Vagina (tissue), 2 donors: Measurements from ENCODE around the gene LYSMD2. TPM values are rescaled to one million over a fixed set of nuclear protein-coding genes. Genes with fewer than 3 reads are reported as not detected.
A peak's percentile ranks its signal among the peaks of the same experiment; 100 is the strongest.

Source experiments
- DNase-seq, 2 donors: peaks; one replicate each; pipeline ENCODE4 v3.0.0-alpha.2; 2017; ENCODE audit errors: extremely low spot score in 2 of 2
- H3K27ac ChIP-seq: fragments of 200-600 bp; sonication (generic); one replicate; pipeline ENCODE4 v1.5.1; 2019
- H3K27me3 ChIP-seq: fragments of 200-600 bp; sonication (generic); one replicate; pipeline ENCODE4 v1.5.1; 2019
- H3K36me3 ChIP-seq, 2 donors: fragments of 200-600 bp; sonication (generic); one replicate each; pipeline ENCODE4 v1.5.1; 2017 to 2019
- H3K4me1 ChIP-seq: fragments of 200-600 bp; sonication (generic); one replicate; pipeline ENCODE4 v1.5.1; 2019
- H3K4me3 ChIP-seq, 2 donors: fragments of 200-600 bp; sonication (generic); 1 replicate in 1 of 2; 2 replicates in 1 of 2; pipeline ENCODE4 v1.5.1; 2016 to 2019
- H3K9me3 ChIP-seq: fragments of 200-600 bp; sonication (generic); one replicate; pipeline ENCODE4 v1.5.1; 2019
- POLR2A ChIP-seq, 2 donors: fragments of 450-650 bp; IDR thresholded peaks; one replicate each; pipeline ENCODE4 v1.6.1; 2017; ENCODE audit warnings: antibody characterized with exemption in 2 of 2, mild to moderate bottlenecking in 2 of 2, moderate library complexity in 2 of 2
- POLR2AphosphoS5 ChIP-seq, 2 donors: sonication (generic); formaldehyde crosslinking; IDR thresholded peaks; one replicate each; pipeline ENCODE4 v1.9.0; 2017; ENCODE audit warnings: antibody characterized with exemption in 2 of 2, mild to moderate bottlenecking in 2 of 2, low read depth in 1 of 2; ENCODE audit not compliant: insufficient read depth in 1 of 2
- intact Hi-C: fragments of 100-400 bp; cut with DNase I; formaldehyde crosslinking; loops from one replicate; pipeline ENCODE4 v1.15.1; 2023
- total RNA-seq: library from RNA; depleted of rRNA; stranded (reverse); fragments of >200 nt; gene quantifications from one replicate; pipeline ENCODE4 v1.2.3, GENCODE V29; 2016
- TF ChIP-seq, protein P1 (sequence below), 3 experiments: fragments of 450-650 bp in 2 of 3; fragments of 200-600 bp in 1 of 3; sonication (generic) in 1 of 3; IDR thresholded peaks; one replicate each; pipeline ENCODE4 v1.5.1; 2017 to 2019; ENCODE audit warnings: antibody characterized with exemption in 3 of 3, mild to moderate bottlenecking in 2 of 3, moderate library complexity in 2 of 3

LYSMD2 gene
- total RNA-seq, 1 donor from 2014 or later = 16.9 TPM

DNA sequence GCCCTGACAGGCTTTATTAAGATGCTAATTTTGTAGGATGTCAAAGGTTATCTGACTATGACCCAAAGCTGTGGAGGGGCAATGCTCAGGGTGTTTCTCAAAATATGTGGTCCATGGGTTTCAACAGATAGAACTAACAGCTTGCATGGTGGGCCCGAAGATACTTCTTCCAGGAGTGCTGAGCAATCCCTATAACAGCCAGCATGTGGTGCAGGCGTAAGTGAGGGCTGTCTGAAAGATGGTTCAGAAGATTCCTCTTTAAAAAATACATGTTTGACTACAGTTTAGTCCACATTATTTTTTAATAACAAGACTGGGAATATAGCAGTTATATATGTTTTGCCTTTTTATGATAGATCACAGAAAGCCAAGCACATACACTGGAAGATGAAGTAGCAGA lies 48.6 kb downstream of the LYSMD2 start:
- H3K27me3 ChIP-seq = no peaks in the 10 kb centered on the region
- intact Hi-C loops = no loop called here
- no peaks in the 10 kb centered on the region for H3K4me1 ChIP-seq
- no peaks in the 10 kb centered on the region for H3K9me3 ChIP-seq
- H3K36me3 ChIP-seq = no peaks in the 10 kb centered on the region
- no peak for DNase-seq
- TF ChIP-seq POLR2A (IDR thresholded peaks at IDR 0.05) = no peak
- TF ChIP-seq, protein P1, sequence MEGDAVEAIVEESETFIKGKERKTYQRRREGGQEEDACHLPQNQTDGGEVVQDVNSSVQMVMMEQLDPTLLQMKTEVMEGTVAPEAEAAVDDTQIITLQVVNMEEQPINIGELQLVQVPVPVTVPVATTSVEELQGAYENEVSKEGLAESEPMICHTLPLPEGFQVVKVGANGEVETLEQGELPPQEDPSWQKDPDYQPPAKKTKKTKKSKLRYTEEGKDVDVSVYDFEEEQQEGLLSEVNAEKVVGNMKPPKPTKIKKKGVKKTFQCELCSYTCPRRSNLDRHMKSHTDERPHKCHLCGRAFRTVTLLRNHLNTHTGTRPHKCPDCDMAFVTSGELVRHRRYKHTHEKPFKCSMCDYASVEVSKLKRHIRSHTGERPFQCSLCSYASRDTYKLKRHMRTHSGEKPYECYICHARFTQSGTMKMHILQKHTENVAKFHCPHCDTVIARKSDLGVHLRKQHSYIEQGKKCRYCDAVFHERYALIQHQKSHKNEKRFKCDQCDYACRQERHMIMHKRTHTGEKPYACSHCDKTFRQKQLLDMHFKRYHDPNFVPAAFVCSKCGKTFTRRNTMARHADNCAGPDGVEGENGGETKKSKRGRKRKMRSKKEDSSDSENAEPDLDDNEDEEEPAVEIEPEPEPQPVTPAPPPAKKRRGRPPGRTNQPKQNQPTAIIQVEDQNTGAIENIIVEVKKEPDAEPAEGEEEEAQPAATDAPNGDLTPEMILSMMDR (IDR thresholded peaks at IDR 0.05) = peak in 1 of 3 experiments; percentile 16
- H3K27ac ChIP-seq = no peak overlapping the region
- no peak overlapping the region for H3K4me3 ChIP-seq

DNA sequence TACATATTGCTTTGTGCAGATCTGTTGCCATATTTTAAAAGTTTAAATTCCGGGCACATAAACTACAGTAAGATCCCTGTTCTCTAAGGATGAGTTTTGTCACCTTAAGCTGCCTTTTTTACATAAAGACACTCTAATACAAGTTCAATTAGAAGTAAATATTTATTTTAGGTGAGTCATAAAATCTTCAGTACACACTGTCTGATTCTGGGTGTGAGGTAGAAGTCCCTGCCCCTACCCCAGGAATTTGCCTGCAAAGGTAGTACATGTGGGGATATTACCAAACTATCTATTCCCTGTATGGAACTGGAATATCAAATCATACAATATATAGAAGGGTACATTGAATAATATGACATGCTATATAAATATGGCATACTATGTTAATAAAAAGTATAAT lies 49.9 kb downstream of the LYSMD2 start:
- Histone ChIP-seq H3K4me3 (no peak overlapping the region), H3K27me3 (no peaks in the 10 kb centered on the region)
- DNase-seq = no peak

DNA sequence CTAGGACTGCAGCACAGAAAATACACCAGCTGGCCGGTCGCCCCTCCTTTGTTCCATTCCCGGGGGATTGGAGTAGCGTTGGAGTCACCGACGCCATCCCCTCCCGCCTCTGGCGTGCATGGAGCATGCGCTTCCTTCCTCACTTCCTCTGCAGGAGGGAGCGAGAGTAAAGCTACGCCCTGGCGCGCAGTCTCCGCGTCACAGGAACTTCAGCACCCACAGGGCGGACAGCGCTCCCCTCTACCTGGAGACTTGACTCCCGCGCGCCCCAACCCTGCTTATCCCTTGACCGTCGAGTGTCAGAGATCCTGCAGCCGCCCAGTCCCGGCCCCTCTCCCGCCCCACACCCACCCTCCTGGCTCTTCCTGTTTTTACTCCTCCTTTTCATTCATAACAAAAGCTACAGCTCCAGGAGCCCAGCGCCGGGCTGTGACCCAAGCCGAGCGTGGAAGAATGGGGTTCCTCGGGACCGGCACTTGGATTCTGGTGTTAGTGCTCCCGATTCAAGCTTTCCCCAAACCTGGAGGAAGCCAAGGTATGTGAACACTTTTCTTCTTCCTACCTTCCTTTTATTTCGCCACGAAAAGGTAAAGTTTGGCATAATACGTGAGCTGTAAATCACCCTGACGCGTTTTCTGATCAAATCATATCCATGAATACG lies 56.0 kb downstream of the LYSMD2 start, which contains the start of gene SCG3:
SCG3 (plus strand) TSS at position 201 of the 661 bp plus-strand sequence; CDS start at position 454, 253 bp downstream.
- Histone ChIP-seq H3K9me3 (no peaks in the 10 kb centered on the region), H3K27me3 (no peaks in the 10 kb centered on the region), H3K36me3 (no peaks in the 10 kb centered on the region), H3K4me3 (no peak within 1 kb of the TSS), H3K27ac (no peak within 1 kb of the TSS), H3K4me1 (peaks cover 4% of the 10 kb centered on the region)
- TF ChIP-seq, protein P1 (IDR thresholded peaks at IDR 0.05) = no peak
- TF ChIP-seq POLR2AphosphoS5 (IDR thresholded peaks at IDR 0.05; ENCODE audit: insufficient read depth in 1 of 2, low read depth in 1 of 2) (no peak), POLR2A (IDR thresholded peaks at IDR 0.05) (no peak)
- DNase-seq = no peak
- intact Hi-C loops = no loop called here

More for the DNA sequence above, 49.9 kb downstream of the LYSMD2 start:
- no peak overlapping the region for H3K27ac ChIP-seq
- H3K9me3 ChIP-seq = no peaks in the 10 kb centered on the region
- no peaks in the 10 kb centered on the region for H3K36me3 ChIP-seq
- TF ChIP-seq, protein P1 (IDR thresholded peaks at IDR 0.05) = no peak
- TF ChIP-seq POLR2AphosphoS5 (IDR thresholded peaks at IDR 0.05; ENCODE audit: insufficient read depth in 1 of 2, low read depth in 1 of 2) (no peak), POLR2A (IDR thresholded peaks at IDR 0.05) (no peak)
- intact Hi-C loops = no loop called here
- no peaks in the 10 kb centered on the region for H3K4me1 ChIP-seq

DNA sequence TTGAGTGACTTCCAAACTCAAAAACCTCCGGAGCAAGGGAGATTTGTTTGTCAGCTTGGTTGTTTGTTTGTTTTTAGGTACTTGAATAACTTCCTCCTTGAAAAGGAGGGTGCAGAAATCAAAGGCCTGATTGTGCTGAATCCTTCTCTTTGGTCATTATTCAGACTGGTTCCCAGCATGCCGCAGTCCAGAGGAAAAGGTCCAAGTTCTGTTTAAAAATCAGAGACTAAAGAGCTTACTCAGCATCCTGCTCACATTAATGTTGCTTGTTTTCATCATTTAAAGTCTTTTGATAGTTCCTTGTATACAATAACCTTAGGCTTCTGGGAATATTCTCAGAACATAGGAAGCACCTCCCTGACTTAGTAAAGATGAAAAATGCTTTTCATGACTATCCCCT lies 57.1 kb downstream of the LYSMD2 start:
- H3K36me3 ChIP-seq = no peaks in the 10 kb centered on the region
- H3K27me3 ChIP-seq = no peaks in the 10 kb centered on the region
- H3K9me3 ChIP-seq = no peaks in the 10 kb centered on the region
- no peak for DNase-seq
- no peak overlapping the region for H3K4me3 ChIP-seq
- H3K4me1 ChIP-seq = peaks cover 4% of the 10 kb centered on the region
- intact Hi-C loops = no loop called here
- TF ChIP-seq POLR2A (IDR thresholded peaks at IDR 0.05) (no peak), POLR2AphosphoS5 (IDR thresholded peaks at IDR 0.05; ENCODE audit: insufficient read depth in 1 of 2, low read depth in 1 of 2) (no peak)
- TF ChIP-seq, protein P1 (IDR thresholded peaks at IDR 0.05) = no peak
- no peak overlapping the region for H3K27ac ChIP-seq

DNA sequence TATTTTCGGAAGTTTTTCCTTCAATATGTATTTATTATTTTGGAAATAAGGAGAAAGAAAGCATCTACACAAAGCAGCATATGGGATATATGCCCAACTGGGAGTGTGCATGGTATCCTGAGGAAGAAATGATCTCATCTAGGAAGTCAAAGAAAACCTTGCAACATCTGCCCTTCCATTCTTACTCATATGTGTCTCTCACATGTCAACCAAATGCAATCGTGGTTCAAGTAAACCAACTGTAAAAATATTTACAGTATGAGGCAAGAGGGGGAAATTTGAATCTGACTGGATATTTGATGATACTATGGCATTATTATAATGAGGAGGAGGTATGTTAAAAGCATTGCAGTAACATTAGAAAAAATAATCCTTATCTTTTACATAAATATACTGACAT lies 59.4 kb downstream of the LYSMD2 start:
- Histone ChIP-seq H3K36me3 (no peaks in the 10 kb centered on the region), H3K27ac (no peak overlapping the region), H3K27me3 (no peaks in the 10 kb centered on the region), H3K9me3 (no peaks in the 10 kb centered on the region), H3K4me3 (no peak overlapping the region), H3K4me1 (peaks cover 4% of the 10 kb centered on the region)
- no peak for TF ChIP-seq POLR2A (IDR thresholded peaks at IDR 0.05)
- TF ChIP-seq, protein P1 (IDR thresholded peaks at IDR 0.05) = no peak
- no peak for TF ChIP-seq POLR2AphosphoS5 (IDR thresholded peaks at IDR 0.05; ENCODE audit: insufficient read depth in 1 of 2, low read depth in 1 of 2)
- intact Hi-C loops = no loop called here
- no peak for DNase-seq
